ENCODE results near the gene MACO1. TPM values are rescaled to one million over a fixed set of nuclear protein-coding genes. Genes with fewer than 3 reads are reported as not detected.
A peak's percentile ranks its signal among the peaks of the same experiment; 100 is the strongest.
"Not testable (repeated sequence)": the region's sequence is repeated elsewhere in the genome, so short reads cannot be mapped to it uniquely, and the experiment has no call there.

Gene MACO1, protein sequence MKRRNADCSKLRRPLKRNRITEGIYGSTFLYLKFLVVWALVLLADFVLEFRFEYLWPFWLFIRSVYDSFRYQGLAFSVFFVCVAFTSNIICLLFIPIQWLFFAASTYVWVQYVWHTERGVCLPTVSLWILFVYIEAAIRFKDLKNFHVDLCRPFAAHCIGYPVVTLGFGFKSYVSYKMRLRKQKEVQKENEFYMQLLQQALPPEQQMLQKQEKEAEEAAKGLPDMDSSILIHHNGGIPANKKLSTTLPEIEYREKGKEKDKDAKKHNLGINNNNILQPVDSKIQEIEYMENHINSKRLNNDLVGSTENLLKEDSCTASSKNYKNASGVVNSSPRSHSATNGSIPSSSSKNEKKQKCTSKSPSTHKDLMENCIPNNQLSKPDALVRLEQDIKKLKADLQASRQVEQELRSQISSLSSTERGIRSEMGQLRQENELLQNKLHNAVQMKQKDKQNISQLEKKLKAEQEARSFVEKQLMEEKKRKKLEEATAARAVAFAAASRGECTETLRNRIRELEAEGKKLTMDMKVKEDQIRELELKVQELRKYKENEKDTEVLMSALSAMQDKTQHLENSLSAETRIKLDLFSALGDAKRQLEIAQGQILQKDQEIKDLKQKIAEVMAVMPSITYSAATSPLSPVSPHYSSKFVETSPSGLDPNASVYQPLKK
- polyA plus RNA-seq (2012; ENCODE audit: insufficient read depth, insufficient read length, low read depth) = 21.7 TPM

DNA sequence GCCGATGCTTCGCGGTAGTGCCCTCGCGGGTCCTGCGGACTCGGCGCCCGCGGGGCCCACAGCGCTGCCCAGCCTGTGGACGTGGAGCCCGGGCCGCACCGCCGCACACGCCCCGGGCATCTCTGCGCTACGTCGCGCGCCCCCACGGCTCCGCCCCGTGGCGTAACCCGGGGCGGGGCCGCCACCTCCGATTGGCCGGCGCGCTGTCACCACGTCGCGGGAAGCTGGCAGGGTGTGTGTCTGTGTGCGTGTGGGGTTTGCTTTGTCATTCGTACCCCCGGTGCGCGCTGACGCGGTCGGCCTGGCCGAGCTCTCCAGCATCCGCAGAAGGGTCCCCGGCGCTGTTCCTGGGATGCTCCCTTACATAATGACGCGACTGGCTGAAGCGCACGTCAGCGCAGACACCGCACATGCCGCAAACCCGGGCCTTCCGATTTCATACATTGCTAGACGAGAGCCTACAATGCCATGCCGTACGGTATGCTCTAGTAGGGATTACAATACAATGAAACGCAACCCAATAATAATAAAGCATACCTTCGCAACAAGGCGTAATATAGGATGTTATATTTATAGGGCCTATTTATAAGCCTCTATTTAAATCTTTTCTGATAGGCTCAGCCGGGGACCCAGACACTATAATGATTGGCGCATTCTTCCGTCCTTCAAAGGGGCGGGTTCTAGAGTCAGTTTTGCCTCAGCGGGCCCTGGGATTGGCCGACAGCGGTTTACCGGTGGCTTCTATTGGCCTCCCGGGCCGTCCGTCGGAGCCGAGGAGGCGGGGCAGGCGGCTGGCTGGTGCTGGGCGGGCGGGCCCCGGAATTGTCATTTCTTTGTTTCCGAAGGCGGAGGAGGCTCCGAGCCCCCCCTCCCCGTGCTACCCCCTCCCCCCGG lies at the start of gene MACO1:
TSS of gene MACO1 (plus strand) at position 825 of the 894 bp plus-strand sequence. CDS start 202 bp downstream, outside the sequence.
- peak; percentile 89 for DNase-seq
- no peaks in the 10 kb centered on the region for H3K27me3 ChIP-seq
- TF ChIP-seq, protein P1, sequence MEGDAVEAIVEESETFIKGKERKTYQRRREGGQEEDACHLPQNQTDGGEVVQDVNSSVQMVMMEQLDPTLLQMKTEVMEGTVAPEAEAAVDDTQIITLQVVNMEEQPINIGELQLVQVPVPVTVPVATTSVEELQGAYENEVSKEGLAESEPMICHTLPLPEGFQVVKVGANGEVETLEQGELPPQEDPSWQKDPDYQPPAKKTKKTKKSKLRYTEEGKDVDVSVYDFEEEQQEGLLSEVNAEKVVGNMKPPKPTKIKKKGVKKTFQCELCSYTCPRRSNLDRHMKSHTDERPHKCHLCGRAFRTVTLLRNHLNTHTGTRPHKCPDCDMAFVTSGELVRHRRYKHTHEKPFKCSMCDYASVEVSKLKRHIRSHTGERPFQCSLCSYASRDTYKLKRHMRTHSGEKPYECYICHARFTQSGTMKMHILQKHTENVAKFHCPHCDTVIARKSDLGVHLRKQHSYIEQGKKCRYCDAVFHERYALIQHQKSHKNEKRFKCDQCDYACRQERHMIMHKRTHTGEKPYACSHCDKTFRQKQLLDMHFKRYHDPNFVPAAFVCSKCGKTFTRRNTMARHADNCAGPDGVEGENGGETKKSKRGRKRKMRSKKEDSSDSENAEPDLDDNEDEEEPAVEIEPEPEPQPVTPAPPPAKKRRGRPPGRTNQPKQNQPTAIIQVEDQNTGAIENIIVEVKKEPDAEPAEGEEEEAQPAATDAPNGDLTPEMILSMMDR (IDR thresholded peaks at IDR 0.05; ENCODE audit: low read depth, low read length) = no peak
- peak within 1 kb of the TSS; percentile 70 for H3K4me3 ChIP-seq (ENCODE audit: low read depth, low read length)
- no peaks in the 10 kb centered on the region for H3K36me3 ChIP-seq
- no peaks in the 10 kb centered on the region for H3K9me3 ChIP-seq
- H3K4me1 ChIP-seq = no peaks in the 10 kb centered on the region; the same call in 1 of the 2 replicates

GRCh38 chr1:25382543-25382942 lies 48.2 kb upstream of the MACO1 start:
- H3K36me3 ChIP-seq; H3K4me3 ChIP-seq (ENCODE audit: low read depth, low read length); H3K9me3 ChIP-seq; DNase-seq; H3K27me3 ChIP-seq; H3K4me1 ChIP-seq: not testable (repeated sequence)

GRCh38 chr1:25383090-25383489 lies 47.6 kb upstream of the MACO1 start:
- not testable (repeated sequence) for H3K4me3 ChIP-seq (ENCODE audit: low read depth, low read length); DNase-seq; H3K4me1 ChIP-seq; H3K9me3 ChIP-seq; H3K27me3 ChIP-seq; H3K36me3 ChIP-seq

GRCh38 chr1:25383875-25384274 lies 46.8 kb upstream of the MACO1 start:
- DNase-seq; H3K27me3 ChIP-seq; H3K36me3 ChIP-seq; H3K9me3 ChIP-seq; H3K4me3 ChIP-seq (ENCODE audit: low read depth, low read length); H3K4me1 ChIP-seq: not testable (repeated sequence)

DNA sequence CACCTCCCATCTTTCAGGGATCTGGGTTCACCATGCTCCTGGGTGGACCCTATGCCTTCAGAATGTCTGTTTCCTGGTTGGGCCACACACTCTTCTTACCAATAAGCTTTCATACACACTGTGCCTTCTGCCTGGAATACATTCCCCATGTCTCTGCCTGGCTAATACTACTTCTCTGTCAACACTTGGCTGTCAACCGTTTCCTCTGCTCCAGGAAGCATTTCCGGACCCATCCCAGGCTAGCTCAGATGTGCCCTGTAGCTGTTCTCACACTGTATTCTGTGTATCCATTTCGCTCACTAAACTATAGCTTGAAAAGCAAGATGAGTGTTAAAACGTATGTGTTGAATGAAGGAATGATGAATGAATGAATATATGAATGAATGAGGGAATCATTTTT lies 43.6 kb upstream of the MACO1 start:
- H3K4me1 ChIP-seq; H3K9me3 ChIP-seq; H3K4me3 ChIP-seq (ENCODE audit: low read depth, low read length); DNase-seq; H3K36me3 ChIP-seq; H3K27me3 ChIP-seq: not testable (repeated sequence)

DNA sequence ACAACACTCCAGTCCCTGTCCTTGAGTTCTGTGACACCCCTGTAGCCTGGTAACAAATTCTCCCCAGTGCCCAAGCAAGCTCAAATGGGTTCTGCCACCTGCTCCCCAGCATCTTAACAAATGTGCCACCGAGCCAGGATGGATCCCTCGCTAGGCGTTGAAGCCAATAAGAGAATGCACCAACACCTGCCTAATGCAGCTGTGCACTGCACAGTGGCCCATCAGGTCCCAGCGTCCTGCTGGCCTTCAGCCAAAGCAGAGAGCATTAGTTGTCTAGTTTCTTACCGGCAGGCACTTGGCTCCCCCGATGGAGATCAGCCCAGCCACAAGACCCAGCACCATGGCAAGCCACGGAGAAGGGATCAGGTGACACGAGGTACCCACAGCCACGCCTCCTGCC lies 42.0 kb upstream of the MACO1 start:
- H3K4me1 ChIP-seq; H3K4me3 ChIP-seq (ENCODE audit: low read depth, low read length); DNase-seq; H3K27me3 ChIP-seq; H3K9me3 ChIP-seq; H3K36me3 ChIP-seq: not testable (repeated sequence)

GRCh38 chr1:25389721-25390120 lies 41.0 kb upstream of the MACO1 start:
- DNase-seq; H3K4me3 ChIP-seq (ENCODE audit: low read depth, low read length); H3K4me1 ChIP-seq; H3K9me3 ChIP-seq; H3K27me3 ChIP-seq; H3K36me3 ChIP-seq: not testable (repeated sequence)

DNA sequence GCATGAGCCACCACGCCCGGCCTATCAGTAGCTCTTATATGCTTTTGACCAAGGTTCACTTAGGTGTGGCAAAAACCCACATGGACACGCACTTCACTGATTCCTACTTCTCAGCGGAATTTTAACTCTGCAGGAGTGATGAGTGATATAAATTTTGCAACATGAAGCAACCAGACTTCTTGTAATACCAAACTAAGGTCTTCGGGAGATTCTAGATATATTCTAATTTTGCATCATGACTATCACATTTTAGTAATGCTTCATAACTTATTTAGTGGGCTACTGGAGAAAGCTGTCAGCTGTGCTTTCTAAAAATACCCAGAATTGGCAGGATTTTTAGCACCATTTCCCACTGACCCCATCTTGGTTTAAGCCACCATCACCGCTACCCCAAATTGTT lies 37.9 kb upstream of the MACO1 start:
- H3K4me1 ChIP-seq = no peaks in the 10 kb centered on the region
- H3K4me3 ChIP-seq (ENCODE audit: low read depth, low read length) = no peak overlapping the region
- no peak for DNase-seq
- no peaks in the 10 kb centered on the region for H3K36me3 ChIP-seq
- no peaks in the 10 kb centered on the region for H3K9me3 ChIP-seq
- TF ChIP-seq, protein P1 (IDR thresholded peaks at IDR 0.05; ENCODE audit: low read depth, low read length) = no peak
- H3K27me3 ChIP-seq = no peaks in the 10 kb centered on the region

- not testable (repeated sequence) for H3K4me1 ChIP-seq; H3K9me3 ChIP-seq; H3K27me3 ChIP-seq; H3K4me3 ChIP-seq (ENCODE audit: low read depth, low read length); DNase-seq; H3K36me3 ChIP-seq
Measured at GRCh38 chr1:25397549-25397948, 33.1 kb upstream of the MACO1 start.

GRCh38 chr1:25398079-25398478 lies 32.6 kb upstream of the MACO1 start:
- not testable (repeated sequence) for H3K4me1 ChIP-seq

More at GRCh38 chr1:25398079-25398478, 32.6 kb upstream of the MACO1 start:
- not testable (repeated sequence) for H3K27me3 ChIP-seq; H3K36me3 ChIP-seq; H3K9me3 ChIP-seq; DNase-seq; H3K4me3 ChIP-seq (ENCODE audit: low read depth, low read length)

Data from BE2C (cell line).